EH (cell line): ENCODE data around the gene ADGRB2.

Experiments used
- DNase-seq: peaks from one replicate; pipeline ENCODE4 v3.0.0-alpha.2; 2015; ENCODE audit warnings: low read depth

The ADGRB2 gene

DNA sequence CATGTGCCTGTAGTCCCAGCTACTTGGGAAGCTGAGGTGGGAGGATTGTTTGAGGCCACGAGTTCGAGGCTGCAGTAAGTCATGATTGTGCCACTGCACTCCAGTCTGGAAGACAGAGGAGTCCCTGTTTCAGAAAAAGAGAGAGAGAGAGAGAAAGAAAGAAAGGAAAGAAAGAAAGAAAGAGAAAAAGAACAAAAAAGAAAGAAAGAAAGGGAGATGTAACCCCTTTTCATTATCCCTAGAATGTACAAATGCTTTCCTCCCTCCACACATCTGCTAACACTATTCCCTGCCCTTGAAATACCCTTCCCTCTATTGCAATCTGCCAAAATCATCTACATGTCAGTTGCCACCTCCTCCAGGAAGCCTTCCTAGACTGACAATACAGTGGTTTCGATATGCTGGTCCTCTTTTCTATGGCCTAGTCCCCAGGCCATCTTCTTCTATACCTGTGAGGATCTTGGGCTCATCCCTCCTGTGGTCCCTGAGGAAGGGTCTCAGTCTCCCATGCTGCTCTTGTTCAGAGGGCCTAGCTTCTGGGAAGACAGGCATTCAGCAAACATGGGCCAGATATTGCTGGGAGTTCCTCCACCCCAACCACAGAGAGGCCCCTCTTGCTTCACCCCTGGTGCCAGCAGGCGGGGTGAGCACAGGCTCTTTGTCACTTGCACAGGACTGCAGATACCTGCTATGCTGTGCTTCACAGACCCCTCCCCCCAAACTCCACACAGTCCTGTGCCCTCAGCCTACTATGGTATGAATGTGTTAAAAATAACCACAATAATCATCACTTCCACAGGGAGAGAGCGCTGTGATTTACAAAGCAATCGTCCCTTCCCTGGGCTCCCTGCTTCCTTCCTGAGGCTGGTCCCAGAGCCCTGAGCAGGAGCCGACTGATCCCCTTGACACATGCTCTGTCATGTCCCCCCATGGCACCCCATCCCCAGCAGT lies 14.1 kb downstream of the ADGRB2 start:
- DNase-seq, result peak; percentile 35

DNA sequence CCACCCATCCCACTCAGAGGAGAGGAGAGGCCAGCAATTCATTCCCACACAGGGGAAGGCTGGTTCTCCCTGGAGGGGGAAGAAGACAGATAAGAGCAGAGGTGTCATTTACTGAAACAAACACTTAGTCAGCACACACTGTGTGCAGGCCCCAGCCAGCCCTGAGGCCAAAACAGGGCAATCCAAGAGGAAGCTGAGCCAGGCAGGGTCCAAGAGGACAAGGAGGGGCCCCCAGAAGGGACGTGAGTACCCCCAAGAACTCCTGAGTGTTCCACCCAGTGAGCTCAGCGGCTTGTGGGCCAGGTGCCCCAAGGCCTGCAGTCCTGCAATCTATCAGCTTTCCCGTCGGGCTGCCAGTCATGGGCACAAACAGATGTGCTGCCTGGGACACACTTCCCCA lies 15.8 kb downstream of the ADGRB2 start:
- peak; percentile 35 for DNase-seq

DNA sequence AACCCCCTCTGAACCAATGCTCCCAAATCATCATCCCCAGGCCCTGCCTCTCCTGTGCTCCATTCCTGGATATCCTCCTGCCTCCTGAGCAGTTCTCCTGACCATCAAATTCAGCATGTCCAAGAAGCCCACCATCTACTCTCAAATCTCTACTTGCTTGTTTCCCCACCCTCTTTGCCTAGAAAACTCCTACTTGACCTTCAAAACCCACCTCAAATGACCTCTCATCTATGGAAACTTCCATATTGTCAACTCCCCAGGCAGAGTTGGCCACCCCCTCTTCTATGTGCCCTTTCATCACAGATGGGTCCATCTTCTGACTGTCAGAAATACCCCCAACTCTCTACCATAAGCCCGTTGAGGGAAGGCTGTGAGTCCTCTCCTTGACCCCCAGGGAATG lies 16.8 kb downstream of the ADGRB2 start:
- no peak for DNase-seq

DNA sequence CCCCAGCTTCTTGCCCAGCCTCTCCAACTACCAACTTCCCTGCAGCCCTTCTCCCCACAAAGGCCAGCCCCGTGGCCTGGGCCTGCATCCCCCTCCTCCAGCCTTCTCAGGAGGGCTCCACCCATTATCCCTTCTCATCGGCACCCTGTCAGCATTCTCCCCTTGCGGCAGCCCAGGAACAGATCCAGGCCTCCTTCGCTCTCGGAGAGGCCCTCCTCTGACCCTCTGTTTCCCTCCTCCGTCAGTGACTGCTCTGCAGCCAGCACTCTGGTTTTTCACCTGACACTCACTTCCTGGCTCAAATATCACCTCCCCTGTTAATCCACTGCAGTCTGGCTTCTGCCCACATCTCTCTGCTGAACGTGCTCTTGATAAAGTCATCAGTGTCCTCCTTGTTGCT lies 17.5 kb downstream of the ADGRB2 start:
- DNase-seq, result no peak

DNA sequence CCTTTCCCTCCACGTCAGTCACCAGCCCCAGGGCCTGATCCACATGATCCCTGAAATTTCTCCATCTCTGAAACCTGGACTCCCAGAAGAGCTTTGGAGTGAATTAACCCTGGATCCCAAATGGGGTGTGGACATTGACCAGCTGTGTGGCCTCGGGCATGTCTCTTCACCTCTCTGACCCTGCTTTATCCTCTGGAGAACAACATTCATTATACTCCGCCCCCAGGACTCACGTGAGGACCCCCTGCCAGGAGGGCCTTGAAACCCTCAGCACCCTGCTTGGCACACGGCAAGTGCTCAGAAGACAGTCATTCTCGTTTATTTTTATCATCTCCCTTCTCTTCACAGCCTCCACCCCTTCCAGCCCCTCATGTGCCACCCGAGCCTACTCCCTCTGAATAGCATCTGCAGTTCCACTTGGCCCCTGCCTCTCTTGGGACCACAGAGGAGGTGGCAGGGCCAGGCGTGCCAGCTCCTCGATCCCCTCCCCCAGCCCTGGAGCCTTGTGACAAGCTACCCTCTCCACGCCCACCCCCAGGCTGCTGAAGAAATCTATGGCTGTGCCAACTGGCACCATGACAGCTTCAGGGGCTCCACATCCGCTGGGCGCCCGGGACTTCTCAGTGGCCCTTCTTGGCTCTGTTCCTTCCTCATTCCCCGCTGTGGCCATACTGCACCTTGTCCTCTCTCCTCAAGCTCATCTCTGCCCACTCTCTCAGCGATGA lies 18.0 kb downstream of the ADGRB2 start:
- no peak for DNase-seq

DNA sequence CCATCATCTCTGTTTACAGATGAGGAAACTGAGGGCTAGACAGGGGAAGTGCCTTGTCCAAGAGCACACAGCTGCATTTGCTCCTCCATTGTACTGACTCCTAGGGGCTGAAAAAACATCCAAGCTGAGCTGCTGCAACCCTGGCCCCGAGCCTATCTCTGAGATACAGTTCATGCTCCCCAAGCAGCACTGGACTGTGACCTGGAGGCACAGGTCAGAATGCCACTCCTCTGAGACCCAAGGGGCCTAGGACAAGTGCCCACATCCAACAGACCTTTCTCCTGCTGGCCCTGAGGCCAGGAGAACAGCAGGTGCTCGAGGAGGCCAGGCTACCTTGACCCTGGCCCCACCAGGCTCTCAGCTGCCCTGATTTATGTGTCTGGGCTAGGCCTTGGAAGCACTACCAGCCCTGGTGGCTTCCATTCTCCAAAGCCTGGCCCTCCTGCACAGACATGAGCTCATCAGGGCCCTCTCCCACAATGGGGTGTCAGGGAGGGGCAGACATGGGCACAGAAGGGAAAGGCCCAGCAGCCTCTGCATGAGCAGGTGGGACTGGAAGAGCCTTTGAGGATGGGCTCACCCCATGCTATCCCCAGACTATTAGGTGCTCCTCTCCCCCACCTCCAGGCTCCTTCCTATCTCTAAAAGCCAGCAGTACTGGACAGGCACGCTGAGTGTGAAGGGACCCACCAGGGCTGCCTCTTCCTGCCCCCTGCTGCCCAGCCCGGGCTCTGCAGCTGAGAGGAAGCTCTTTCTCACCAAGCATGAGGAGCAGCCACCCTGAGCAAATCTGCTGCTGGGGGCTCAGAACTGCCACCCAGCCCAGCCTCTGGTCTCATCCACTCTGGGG lies 18.8 kb downstream of the ADGRB2 start:
- peak; percentile 75 for DNase-seq

DNA sequence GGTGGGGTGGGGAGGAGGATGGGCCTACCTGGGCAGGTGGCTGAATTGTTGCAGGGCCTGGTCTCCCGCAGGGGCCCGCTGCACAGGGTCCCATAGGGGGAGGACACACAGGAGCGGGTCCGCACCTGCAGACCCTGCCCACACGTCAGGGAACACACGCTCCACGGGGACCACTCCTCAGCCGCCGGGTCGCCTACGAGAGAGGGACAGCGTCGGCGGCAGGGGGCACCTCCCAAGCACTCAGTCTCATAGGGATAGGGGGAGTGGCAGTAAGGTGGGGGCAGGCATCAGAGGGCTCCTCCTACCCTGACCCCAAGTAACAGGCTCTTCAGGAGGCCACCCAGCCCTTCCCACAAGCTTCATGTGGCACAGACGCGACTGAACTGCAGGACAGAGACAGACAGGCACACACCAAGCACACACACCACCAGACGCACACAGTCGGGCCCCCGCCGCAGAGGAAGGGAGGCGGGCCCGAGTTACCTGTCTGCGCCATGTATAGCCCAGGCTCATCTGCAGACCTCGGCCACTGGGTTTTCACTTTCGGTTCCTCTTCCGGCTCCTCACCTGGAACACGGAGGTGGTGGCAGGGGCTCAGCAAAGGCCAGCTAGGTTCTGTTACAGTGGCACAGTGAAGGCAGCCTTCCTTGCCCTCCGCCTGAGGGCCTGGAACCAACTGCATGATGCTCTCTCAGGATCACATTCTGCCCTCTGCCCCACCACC lies 19.8 kb downstream of the ADGRB2 start:
- DNase-seq, result no peak

DNA sequence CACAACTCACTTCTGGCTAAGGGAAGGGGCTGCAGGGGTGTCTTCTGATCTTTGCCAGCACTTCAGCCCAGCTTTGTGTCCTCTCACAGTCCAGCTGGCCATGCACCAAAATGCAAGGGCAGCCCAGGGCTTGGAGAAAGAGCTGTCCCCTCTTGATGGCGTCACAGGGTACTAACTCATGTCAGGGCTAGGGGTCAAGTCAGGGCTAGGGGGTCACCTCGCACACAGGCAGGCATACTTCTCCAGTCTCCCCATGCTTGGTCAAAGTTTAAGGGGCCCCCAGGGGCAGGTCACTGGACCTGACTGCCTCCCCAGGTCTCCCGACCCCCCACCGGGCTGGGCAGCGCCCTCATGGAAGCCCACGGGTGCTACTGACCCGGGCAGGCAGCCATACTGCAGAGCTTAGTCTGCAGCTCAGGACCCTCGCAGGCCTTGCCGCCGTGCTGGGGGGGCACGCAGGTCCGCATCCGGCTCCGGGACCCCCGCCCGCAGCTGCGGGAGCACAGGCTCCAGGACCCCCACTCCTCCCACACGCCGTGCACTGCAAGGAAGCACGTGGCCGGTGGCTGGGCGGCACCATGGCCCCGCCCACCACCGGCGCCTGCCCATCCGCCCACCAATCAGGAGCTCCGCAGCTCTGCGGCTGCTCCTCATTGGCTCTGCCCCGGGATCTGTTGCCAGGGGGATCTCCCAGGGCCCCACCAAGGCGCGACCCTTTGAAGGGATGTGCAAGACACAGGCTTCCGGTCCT lies 21.5 kb downstream of the ADGRB2 start:
- no peak for DNase-seq

DNA sequence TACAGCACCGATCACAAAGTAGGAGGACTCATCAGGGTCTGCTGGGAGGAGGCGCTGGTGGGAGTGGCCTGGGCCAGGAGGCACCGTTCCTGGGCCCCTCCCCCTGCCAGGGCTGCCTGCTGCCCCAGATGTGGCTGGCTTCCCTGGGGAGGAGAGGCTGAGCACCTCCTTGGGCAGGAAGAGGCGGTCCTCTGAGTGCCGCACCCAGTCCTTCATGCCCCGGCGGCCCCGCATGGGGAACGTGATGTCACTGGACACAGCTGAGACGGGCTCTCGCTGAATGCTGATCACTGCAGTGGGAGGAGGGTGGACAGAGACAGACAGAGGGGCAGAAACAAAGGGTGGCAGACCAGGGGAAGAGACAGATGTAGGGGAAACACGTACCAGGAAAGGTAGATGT lies 24.8 kb downstream of the ADGRB2 start:
- DNase-seq, result no peak

DNA sequence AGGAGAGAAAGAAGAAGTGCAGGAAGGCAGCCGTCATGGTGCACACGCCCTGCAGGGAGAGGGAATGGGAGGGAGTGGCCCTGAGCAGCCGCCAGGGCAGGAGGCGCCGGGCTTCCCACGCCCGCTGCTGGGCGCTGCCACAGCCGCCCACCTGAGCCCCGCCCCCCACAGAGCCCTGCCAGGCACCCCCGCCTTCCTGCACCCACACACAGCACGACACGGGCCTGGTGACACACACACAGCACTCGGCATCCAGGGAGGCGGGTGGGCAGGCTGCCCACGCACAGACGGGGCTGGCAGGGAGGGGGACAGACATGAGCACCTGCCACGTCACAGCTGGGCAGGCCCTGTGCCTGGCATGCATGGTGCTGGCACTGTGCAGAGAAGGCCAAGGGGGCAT lies 27.5 kb downstream of the ADGRB2 start:
- no peak for DNase-seq

DNA sequence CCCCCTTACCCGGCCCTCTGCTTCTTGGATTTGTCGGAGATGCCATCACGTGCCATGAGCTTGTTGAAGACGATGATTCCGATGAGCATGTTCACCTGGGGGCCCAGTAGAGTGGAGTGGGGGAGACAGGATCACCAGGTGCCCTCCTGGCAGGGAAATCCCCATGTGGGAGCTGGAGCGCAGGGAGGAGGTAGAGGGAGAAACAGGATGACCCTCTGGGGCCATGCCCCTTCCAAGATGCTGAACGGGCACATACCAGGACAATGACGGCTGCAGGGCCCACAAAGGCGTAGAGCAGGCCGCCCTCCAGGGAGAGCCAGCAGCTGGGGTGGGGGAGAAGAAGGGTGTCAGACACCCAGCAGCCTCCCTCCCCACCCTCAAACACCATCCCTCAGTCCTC lies 28.6 kb downstream of the ADGRB2 start:
- no peak for DNase-seq

DNA sequence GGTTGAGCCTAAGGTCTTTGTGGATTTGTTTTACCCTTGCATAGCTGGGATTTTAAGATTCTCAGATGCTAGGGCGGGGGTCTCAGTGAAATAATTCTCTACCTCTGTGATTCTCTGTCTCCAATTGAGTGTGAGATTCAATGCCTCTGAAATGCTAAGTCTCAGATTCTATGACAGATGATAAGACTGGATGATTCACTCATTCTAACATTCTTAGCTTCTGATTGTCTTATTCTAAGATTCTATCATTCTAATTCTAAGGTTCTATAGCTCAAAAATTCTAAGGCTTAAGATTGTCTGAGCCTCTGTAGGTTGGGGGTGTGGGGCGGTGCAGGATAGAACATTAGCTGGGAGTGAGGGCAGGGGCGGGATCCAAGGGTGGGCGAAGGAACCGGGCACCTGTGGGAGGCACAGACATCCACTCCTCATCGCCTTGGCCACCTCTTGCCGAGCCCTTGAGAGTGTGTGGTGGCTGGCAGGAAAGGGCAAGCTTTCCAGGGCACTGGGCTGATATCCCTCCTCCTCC lies 29.5 kb downstream of the ADGRB2 start:
- DNase-seq, result peak; percentile 40

DNA sequence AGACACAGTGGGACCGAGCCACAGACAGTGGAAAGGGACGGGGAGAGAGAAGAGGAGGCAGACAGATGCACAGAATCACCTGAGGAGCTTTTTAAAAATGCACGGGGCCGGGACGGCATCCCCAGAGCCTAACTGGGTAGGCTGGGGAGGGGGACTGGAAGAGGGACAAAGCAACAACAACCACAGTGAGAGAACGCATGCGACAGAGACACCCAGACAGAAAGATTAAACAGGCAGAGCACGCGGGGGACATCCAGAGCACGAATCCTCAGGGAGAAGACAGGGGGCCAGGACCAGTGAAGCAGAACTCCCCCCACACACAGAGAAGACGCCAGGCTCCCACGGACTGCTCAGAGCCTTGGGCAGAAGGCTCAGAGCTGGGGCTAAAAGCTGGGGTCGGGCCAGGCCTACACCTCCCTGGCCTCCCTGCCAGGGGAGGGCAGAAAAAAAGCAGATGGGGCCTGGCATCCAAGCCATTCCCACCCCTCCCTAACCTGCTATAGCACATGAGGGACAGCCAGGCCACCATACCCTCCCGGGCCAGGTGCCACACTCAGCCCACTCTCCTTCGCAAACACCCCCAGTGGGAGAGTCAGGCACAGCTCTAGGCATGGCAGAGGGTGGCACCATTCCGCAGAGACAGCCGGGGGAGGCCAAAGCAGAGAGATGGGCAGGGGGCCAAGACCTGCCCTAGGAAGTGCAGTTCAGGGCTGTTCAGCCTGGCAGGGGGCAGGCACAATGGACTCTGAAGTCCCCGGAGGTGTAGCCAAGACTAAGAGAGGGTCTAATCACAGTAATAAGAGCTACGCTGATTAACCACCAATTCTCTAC lies 30.5 kb downstream of the ADGRB2 start:
- DNase-seq, result no peak

DNA sequence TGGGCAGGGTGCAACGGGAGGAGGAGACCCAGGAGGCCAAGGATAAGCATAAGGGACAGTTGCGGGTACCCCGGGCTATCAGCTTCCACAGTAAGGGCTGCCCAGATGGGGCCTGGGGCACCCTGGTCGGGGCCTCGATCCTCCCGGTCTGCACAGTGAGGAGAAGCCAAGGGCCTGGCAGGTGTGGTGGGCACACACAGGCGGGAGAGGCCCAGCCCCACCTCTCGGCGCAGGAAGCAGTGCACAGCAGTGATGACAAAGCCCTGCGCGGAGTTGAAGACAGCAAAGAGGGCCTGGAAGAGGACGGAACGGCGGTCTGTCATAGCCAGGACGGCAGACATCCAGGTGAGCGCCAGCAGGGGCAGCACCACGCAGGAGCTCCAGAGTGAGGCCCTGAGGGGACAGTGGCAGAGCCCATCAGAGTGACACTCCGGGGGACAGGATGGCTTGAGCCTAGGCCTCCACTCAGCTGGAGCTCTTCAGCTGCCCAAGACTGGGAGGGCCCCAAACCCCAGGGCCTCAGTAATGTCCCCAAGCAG lies 31.3 kb downstream of the ADGRB2 start:
- DNase-seq, result no peak

DNA sequence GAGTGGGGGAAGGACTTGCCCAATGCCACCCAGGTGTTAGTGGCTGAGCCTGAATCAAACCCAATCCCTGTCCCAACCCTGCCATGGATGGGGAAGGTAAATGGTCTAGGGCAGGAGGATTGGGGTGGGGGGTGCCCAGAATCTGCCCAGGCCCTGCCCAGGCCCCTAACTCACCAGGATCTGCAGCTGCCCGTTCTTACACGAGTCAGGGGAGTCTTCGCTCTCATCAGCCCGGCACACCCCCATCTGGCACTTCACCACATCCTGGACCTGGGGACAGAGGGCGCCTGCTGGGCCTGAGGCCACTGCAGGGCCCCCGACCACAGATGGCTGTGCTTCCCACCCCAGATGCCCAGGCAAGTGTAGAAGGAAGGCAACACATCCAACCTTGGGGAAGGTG lies 31.8 kb downstream of the ADGRB2 start:
- DNase-seq, result no peak

DNA sequence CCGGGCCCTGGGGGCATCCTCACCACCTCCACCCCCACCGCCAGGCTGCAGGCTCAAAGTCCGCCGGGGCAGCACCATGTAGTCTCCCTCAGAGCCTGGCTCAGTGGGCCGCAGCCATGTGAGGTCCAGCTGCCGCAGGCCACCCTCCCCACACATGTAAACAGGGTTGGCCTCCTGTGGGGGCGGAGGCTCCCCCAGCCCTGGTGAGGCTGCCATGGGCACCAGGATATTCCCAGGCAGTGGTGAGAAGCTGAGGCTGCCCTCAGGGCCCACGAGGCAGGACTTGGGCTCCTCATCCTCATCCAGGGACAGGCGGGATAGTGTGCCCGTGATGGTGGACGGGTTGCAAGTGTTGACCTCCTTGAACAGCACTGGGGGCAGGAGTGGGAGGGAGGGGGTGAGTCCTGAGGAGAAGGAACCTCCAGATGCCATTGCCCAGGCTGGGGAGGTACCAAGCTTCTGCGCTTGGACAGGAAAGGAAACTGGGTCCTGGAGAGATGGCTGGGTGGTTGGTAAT lies 33.0 kb downstream of the ADGRB2 start:
- DNase-seq, result no peak

DNA sequence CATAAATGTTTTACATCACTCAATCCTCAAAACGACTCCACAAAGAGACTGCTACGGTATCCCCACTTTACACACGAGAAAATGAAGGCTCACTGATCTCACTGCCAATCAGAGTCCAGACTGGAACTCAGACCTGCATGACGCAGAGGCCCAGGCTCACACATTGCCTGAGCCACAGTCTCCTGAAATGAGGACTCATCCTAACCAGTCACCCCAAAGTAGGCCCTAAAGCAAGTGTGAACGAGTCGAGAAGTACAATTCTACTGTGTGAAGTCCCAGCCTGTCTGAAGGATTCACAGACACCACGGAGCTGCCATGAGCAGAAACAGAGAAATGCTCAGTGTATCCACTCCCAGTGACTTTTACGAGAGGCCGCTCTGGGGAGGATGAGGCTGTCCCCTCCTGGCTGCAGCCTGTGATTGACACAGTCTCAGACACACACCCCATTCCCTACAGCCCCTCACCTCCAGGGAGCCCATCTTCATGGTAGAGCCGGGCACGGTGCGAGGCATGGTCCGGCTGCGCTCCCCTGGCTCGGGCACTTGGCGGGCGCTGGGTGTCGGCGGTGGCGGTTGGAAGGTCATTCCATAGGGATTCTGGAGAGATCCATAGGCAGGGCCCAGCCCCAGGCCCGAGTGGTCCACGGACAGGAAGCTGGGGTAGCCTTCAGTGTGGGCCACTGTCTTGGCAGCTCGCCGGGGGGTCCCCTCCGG lies 33.6 kb downstream of the ADGRB2 start:
- no peak for DNase-seq

DNA sequence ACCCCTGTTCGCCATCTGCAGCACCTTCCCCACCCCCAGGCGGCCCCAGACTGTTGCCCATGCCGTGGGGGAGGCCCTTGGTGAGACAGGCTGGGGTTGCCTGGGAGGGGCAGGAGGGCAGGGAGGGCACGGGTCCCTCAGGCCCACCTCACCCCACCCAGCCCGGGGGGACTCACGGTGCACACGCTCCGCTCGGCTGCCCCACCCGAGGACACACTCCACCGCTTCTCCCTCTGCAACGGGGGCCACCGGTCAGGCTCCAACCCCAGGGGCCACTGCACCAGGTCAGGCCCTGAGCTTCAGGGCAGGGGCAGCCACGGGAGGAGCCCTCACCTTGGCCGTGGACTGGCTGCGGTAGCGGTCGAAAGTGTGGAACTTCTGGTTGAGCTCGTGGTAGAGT lies 36.3 kb downstream of the ADGRB2 start:
- no peak for DNase-seq

DNA sequence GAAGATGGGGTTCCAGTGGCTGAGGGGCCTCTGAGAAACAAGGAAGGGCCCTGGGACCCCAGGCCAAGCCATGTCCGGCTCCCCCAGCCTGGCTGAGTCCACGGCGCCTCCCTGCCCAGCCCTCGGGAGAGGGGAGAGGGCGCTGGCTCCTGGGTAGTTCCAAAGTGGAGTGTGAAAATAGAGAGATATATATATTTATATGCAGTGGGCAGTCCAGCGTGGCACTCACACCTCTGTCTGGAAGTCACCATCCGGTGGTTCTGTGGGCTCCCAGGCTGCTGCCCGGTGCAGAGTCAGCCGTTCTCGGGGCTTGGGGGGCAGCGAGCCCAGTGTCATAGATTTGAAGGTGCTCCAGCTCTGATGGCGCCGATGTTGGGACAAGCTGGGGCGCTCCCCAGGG lies 36.9 kb downstream of the ADGRB2 start:
- no peak for DNase-seq
